A549 (cell line): ENCODE measurements around the gene MTARC1. TPM values are rescaled to one million over a fixed set of nuclear protein-coding genes. Genes with fewer than 3 reads are reported as not detected.

Experiments
- ATAC-seq, 2 experiments: fragments of 200-7000 bp in 1 of 2; fragments of >200 bp in 1 of 2; cut with Nextera tagmentation in 1 of 2; cut with Tn5 transposase in 1 of 2; 3 replicates each; pipeline versions ENCODE4 v1.8.0 to v1.9.1; 2018 to 2020; ENCODE audit warnings: mild to moderate bottlenecking in 1 of 2, moderate library complexity in 1 of 2
- CTCF ChIA-PET: fragments of 300-600 bp; sonication (Branson Sonifier 250); formaldehyde crosslinking; extraction: SDS; loops from one replicate; lab custom pipeline; 2021; ENCODE audit warnings: antibody characterized with exemption, inconsistent platforms; lab: Yijun Ruan, JAX
- POLR2A ChIA-PET: fragments of 350-600 bp; formaldehyde crosslinking; extraction: SDS; loops from one replicate; lab custom pipeline; 2021; ENCODE audit warnings: antibody characterized with exemption, inconsistent platforms; lab: Yijun Ruan, JAX
- DNase-seq, 2 experiments: peaks; one replicate each; pipeline versions ENCODE4 v3.0.0 to v3.0.0-alpha.2; 2011 to 2016; ENCODE audit warnings: low read depth in 1 of 2, low spot score in 1 of 2
- FAIRE-seq: peaks from 2 replicates; lab custom pipeline; 2011; peaks lifted over from hg19 to GRCh38; lab: Jason Lieb, UNC
- H3K27ac ChIP-seq, 2 experiments: fragments of >200 bp; sonication (Bioruptor Twin); formaldehyde crosslinking; 3 replicates each; pipeline ENCODE4 v1.5.1; 2016 to 2017
- H3K4me1 ChIP-seq: fragments of >200 bp; sonication (Bioruptor Twin); formaldehyde crosslinking; 3 replicates; pipeline ENCODE4 v1.6.1; 2016
- H3K4me2 ChIP-seq: fragments of >200 bp; sonication (Bioruptor Twin); formaldehyde crosslinking; 3 replicates; pipeline ENCODE4 v1.6.1; 2016
- H3K4me3 ChIP-seq: fragments of >200 bp; sonication (Bioruptor Twin); formaldehyde crosslinking; 3 replicates; pipeline ENCODE4 v1.5.1; 2016
- H3K9me3 ChIP-seq: fragments of >200 bp; sonication (Bioruptor Twin); formaldehyde crosslinking; 3 replicates; pipeline ENCODE4 v1.6.1; 2016
- CBX2 ChIP-seq: fragments of 200-600 bp; sonication (generic); IDR thresholded peaks from 2 replicates; pipeline ENCODE4 v1.6.1; 2016; ENCODE audit warnings: low read depth, mild to moderate bottlenecking, borderline replicate concordance
- CEBPB ChIP-seq, 2 experiments: fragments of >200 bp in 1 of 2; sonication (Bioruptor Twin) in 1 of 2; formaldehyde crosslinking in 1 of 2; IDR thresholded peaks; 2 replicates each; pipeline ENCODE4 v1.6.1; 2012 to 2016
- CHD2 ChIP-seq: fragments of 150-350 bp; IDR thresholded peaks from 2 replicates; pipeline ENCODE4 v1.6.1; 2014; ENCODE audit warnings: low read length; ENCODE audit not compliant: partially characterized antibody
- CTCF ChIP-seq: fragments of >200 bp; sonication (Bioruptor Twin); formaldehyde crosslinking; IDR thresholded peaks from 3 replicates; pipeline ENCODE4 v1.5.1; 2016
- E2F6 ChIP-seq: IDR thresholded peaks from 2 replicates; pipeline ENCODE4 v1.6.1; 2012; ENCODE audit warnings: low read depth, borderline replicate concordance
- EHMT2 ChIP-seq: fragments of 200-600 bp; sonication (generic); IDR thresholded peaks from 2 replicates; pipeline ENCODE4 v1.6.1; 2016; ENCODE audit warnings: antibody characterized with exemption, low read depth, mild to moderate bottlenecking, moderate library complexity
- HDAC2 ChIP-seq: fragments of 200-600 bp; sonication (generic); IDR thresholded peaks from 2 replicates; pipeline ENCODE4 v1.6.1; 2016
- HOXA7 ChIP-seq: fragments of 250-450 bp; sonication (Bioruptor Pico); IDR thresholded peaks from 2 replicates; pipeline ENCODE4 v1.5.0; 2020; ENCODE audit warnings: mild to moderate bottlenecking, moderate library complexity
- HOXB13 ChIP-seq: fragments of 250-450 bp; sonication (Bioruptor Pico); IDR thresholded peaks from 2 replicates; pipeline ENCODE4 v1.5.0; 2020; ENCODE audit warnings: low read depth, mild to moderate bottlenecking, moderate library complexity
- HOXB5 ChIP-seq: fragments of 250-450 bp; sonication (Bioruptor Pico); IDR thresholded peaks from 2 replicates; pipeline ENCODE4 v1.5.0; 2020; ENCODE audit warnings: mild to moderate bottlenecking, moderate library complexity
- JUNB ChIP-seq: fragments of >200 bp; sonication (Bioruptor Twin); formaldehyde crosslinking; IDR thresholded peaks from 2 replicates; pipeline ENCODE4 v1.6.1; 2016
- KDM1A ChIP-seq: fragments of 200-600 bp; sonication (generic); IDR thresholded peaks from 2 replicates; pipeline ENCODE4 v1.6.1; 2016; ENCODE audit warnings: low read depth, mild to moderate bottlenecking
- KDM5A ChIP-seq: fragments of 200-600 bp; sonication (generic); IDR thresholded peaks from 2 replicates; pipeline ENCODE4 v1.6.1; 2016; ENCODE audit warnings: antibody characterized with exemption, mild to moderate bottlenecking
- NFE2L2 ChIP-seq: fragments of 150-350 bp; conservative IDR thresholded peaks from 2 replicates; pipeline ENCODE4 v1.6.1; 2014; ENCODE audit warnings: low read length
- RAD21 ChIP-seq, 2 experiments: fragments of >200 bp in 1 of 2; sonication (Bioruptor Twin) in 1 of 2; formaldehyde crosslinking in 1 of 2; IDR thresholded peaks in 1 of 2; conservative IDR thresholded peaks in 1 of 2; 2 replicates in 1 of 2; 3 replicates in 1 of 2; pipeline ENCODE4 v1.6.1; 2012 to 2018; ENCODE audit warnings: inconsistent platforms in 1 of 2
- RARB ChIP-seq: fragments of 250-450 bp; sonication (Bioruptor Pico); IDR thresholded peaks from 2 replicates; pipeline ENCODE4 v1.8.0; 2021; ENCODE audit warnings: mild to moderate bottlenecking, moderate library complexity
- REST ChIP-seq: fragments of 200-600 bp; sonication (generic); IDR thresholded peaks from 2 replicates; pipeline ENCODE4 v1.6.1; 2016; ENCODE audit warnings: antibody characterized with exemption, mild to moderate bottlenecking, moderate library complexity
- RFX5 ChIP-seq: fragments of 450-650 bp; IDR thresholded peaks from 2 replicates; pipeline ENCODE4 v1.7.1; 2014; ENCODE audit warnings: antibody characterized with exemption, mild to moderate bottlenecking, moderate library complexity
- RNF2 ChIP-seq: fragments of 200-600 bp; sonication (generic); IDR thresholded peaks from 2 replicates; pipeline ENCODE4 v1.6.1; 2016; ENCODE audit warnings: low read depth, mild to moderate bottlenecking, antibody characterized with exemption, moderate library complexity, borderline replicate concordance
- SMC3 ChIP-seq: fragments of >200 bp; sonication (Bioruptor Twin); formaldehyde crosslinking; IDR thresholded peaks from 3 replicates; pipeline ENCODE4 v1.6.1; 2018; ENCODE audit warnings: inconsistent platforms
- WGBS: methylation state at CpG from one replicate; pipeline ENCODE4 v1.1.6; 2017; ENCODE audit errors: missing lambda C conversion rate; 5-methylcytosine and 5-hydroxymethylcytosine counted together
- polyA plus RNA-seq, 4 experiments: library from polyadenylated mRNA; depleted of rRNA in 3 of 4; stranded (reverse); fragments of >200 nt; fragmentation: RNase III in 1 of 4; extraction: RNeasy Plus Mini Kit Qiagen cat#74134 plus additional on column Dnase treatment in 1 of 4; gene quantifications; 2 replicates in 3 of 4; 3 replicates in 1 of 4; pipeline ENCODE4 v1.2.3, GENCODE V29; 2011 to 2017

Gene MTARC1
- polyA plus RNA-seq, 2 of the 4 experiments (the other 2 are of a cell fraction), result 9.5 to 10.1 TPM

- CTCF ChIA-PET, result interaction anchor here (0.6 to 3.0 kb wide), 18 partner anchors 9 to 1715 kb away, joined by 3 to 19 read pairs (median 3); partner anchors contain the start of gene MTARC1
- 0 out of 6 replicates have a peak, but pooled peaks of 1 of the 2 experiments have one; percentile 8 for ATAC-seq
- no peak overlapping the region for H3K27ac ChIP-seq
- FAIRE-seq, result no peak
- H3K4me1 ChIP-seq, result no peaks in the 10 kb centered on the region
- TF ChIP-seq JUNB (no peak), SMC3 (no peak)
- TF ChIP-seq, all 56 proteins: peak for 0
- no peaks in the 10 kb centered on the region for H3K9me3 ChIP-seq
- H3K4me2 ChIP-seq, result no peak overlapping the region
- H3K4me3 ChIP-seq, result no peak overlapping the region
- POLR2A ChIA-PET, result no interaction called here
- no peak for DNase-seq
- 97% methylated on average over 2 of the region's 2 CpGs for WGBS
These were observed 24.2 kb downstream of the MTARC1 start for GRCh38 chr1:220810963-220811362.

GRCh38 chr1:220811695-220812094 is 25.0 kb downstream of the MTARC1 start:
- no peaks in the 10 kb centered on the region for H3K4me1 ChIP-seq
- TF ChIP-seq KDM1A, result no peak
- TF ChIP-seq E2F6, result no peak
- no peak for TF ChIP-seq RAD21 (conservative IDR thresholded peaks at IDR 0.05 in 1 of 2, IDR thresholded peaks at IDR 0.05 in 1 of 2)
- no peak for TF ChIP-seq REST
- TF ChIP-seq CHD2, result no peak
- TF ChIP-seq RFX5, result no peak
- TF ChIP-seq RARB (CRISPR knock-in tag), result no peak
- no peak for TF ChIP-seq HOXB5 (CRISPR knock-in tag)
- no peak for TF ChIP-seq NFE2L2
- no peak for TF ChIP-seq HOXB13 (CRISPR knock-in tag)
- no peak for TF ChIP-seq CEBPB (IDR thresholded peaks at IDR 0.05)
- no peak for TF ChIP-seq RNF2
- TF ChIP-seq HOXA7 (CRISPR knock-in tag), result no peak
- TF ChIP-seq HDAC2, result no peak
- no peak for TF ChIP-seq KDM5A
- TF ChIP-seq EHMT2, result no peak
- TF ChIP-seq CTCF, result no peak
- no peak for TF ChIP-seq CBX2
- FAIRE-seq, result no peak
- no peak overlapping the region for H3K4me2 ChIP-seq
- H3K4me3 ChIP-seq, result no peak overlapping the region
- WGBS, result 71% methylated on average over 5 of the region's 5 CpGs
- DNase-seq, result no peak
- CTCF ChIA-PET, result interaction anchor here (1.3 to 3.0 kb wide), 7 partner anchors 10 to 1198 kb away, joined by 3 to 19 read pairs (median 3); partner anchors contain the start of gene MTARC1
- H3K27ac ChIP-seq, result no peak overlapping the region
- ATAC-seq, result no peak
- no peaks in the 10 kb centered on the region for H3K9me3 ChIP-seq
- POLR2A ChIA-PET, result no interaction called here
